SIG-M5 (cell line): ENCODE results near the gene BAIAP2L1.
"Not testable (repeated sequence)": the region's sequence is repeated elsewhere in the genome, so short reads cannot be mapped to it uniquely, and the experiment has no call there.

Source experiments
- DNase-seq: peaks from one replicate; lab custom pipeline; 2025; lab: John Stamatoyannopoulos, UW

Gene BAIAP2L1

GRCh38 chr7:98400542-98401340 lies at the start of gene BAIAP2L1:
Gene BAIAP2L1 (minus strand): TSS chr7:98401090. CDS start chr7:98400852, 238 bp downstream.
- no peak for DNase-seq

DNA sequence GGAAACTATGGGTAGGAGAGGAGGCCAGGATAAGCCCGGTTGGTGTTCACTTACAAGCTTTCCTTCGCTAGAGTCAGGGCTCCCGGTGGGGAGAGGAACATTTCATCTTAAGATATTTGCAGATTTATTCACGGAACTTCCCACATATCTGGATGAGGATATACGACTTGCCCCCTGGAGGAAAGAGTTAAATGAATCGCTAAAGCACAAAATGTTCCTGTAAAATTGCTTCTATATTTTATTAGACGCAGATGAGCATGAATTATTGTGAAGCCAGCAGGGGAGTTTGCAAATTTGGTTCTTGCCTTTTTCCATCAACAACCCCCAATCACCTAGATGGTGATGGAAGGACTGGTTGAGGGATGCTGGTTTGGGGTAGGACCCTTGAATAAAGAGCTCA lies 47.9 kb upstream of the BAIAP2L1 start:
- DNase-seq: no peak

DNA sequence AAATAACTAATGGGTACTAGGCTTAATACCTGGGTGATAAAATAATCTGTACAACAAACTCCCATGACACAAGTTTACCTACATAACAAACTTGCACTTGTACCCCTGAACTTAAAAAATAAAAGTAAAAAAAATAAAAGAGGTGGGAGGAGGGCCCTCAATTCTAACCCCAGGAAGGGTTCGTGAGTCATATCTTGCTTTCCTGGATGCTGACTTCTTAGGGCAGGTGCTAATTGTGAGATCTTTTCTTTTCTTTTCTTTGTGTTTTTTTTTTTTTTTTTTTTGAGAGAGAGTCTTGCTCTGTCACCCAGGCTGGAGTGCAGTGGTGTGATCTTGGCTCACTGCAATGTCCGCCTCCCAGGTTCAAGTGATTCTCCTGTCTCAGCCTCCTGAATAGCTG lies 40.1 kb upstream of the BAIAP2L1 start:
- DNase-seq: not testable (repeated sequence)

DNA sequence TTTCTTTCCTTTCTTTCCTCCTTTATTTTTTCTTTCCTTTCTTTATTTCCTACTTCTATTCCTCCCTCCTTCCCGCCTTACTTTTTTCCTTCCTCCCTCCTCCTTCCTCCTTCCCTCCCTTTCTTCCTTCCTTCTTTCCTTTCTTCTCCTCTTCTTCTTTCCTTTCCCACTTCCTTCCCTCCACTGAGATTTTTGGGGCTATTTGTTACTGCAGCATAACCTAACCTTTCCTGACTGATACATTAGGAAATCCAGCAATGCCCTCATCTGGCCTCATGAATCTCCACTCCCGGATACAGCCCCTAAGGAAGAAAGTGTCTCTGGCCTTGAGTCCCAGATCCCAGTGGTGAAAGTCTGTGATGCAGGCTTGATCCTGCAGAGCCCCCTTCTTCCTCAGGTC lies 38.6 kb upstream of the BAIAP2L1 start:
- DNase-seq: no peak

GRCh38 chr7:98434087-98434486 lies 33.2 kb upstream of the BAIAP2L1 start:
- DNase-seq: no peak

DNA sequence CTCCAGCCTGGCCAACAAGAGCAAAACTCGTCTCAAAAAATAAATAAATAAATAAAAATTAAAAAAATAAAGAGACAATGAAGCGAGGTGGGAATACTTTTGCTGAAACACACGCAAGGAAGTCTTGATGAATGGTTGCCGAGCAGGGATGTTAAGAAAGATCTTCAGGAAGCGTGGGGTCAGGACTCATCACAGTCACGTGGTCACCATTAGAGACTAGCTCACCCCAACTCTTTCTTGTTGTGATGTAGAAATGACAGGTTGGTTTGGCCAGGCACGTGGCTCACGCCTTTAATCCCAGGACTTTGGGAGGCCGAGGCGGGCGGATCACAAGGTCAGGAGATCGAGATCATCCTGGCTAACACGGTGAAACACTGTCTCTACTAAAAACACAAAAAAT lies 28.9 kb upstream of the BAIAP2L1 start:
- DNase-seq: no peak

DNA sequence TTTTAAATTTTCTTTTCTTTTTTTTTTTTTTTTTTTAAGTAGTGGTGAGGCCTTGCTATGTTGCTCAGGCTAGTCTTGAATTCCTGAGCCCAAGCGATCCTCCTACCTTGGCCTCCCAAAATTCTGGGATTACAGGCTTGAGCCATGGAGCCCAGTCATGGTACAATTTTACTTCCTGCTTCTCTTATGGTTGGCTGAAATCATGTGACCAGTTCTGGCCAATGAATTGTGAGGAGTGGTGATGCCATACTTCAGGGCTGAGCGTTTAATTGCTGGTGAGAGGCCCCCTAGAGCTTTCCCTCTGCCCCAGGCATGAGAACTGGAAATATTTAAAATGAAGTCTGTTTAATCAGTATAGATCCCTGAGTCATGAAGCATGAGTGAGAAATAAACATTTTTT lies 22.2 kb upstream of the BAIAP2L1 start:
- no peak for DNase-seq

GRCh38 chr7:98420966-98421612 lies 20.2 kb upstream of the BAIAP2L1 start:
- no peak for DNase-seq

- DNase-seq: not testable (repeated sequence)
These were observed 19.1 kb upstream of the BAIAP2L1 start for GRCh38 chr7:98419988-98420387.

DNA sequence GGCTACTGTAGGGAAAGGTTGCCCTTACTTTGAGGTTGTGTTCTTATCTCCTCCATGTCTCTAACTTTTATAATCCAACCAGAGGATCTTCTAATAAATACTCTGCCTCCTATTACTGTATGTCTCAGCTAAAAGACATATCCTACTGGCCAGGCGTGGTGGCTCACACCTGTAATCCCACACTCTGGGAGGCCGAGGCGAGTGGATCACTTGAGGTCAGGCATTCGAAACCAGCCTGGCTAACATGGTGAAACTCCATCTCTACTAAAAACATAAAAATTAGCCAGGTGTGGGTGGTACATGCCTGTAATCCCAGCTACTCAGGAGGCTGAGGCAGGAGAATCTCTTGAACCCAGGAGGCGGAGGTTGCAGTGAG lies 18.4 kb upstream of the BAIAP2L1 start:
- not testable (repeated sequence) for DNase-seq

DNA sequence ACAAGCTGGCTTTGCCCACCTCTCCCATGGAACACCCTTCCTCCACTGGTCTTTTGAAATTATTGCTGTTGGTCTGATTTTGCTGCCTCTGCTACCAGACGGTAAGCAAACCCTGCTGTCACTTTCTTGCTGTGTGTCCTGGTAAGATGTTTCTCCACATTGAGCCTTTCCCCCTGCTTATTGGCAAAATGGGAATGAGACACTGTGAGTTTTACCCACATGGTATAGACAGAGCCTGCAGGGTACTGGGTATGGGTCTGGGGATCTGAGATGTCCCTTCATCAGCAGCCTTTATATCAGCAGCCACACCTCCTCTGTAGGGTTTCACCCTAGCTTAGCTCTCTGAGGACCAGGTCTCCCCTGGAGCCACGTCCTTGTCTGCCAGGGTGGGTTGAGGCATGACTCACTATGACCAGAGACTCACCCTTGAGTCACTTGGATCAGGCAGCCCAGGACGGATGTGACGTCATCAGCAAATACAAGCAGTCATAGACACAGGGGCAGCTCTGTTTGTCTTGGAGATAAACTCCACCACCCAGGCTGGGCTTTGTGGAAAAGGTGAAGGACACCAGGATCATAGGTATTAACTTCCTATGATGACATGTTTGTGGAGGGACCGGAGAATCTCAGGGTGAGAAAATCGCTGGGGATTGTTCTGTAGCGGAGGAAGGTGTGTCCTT lies 17.9 kb upstream of the BAIAP2L1 start:
- DNase-seq: no peak

- no peak for DNase-seq
These were observed 17.4 kb upstream of the BAIAP2L1 start for GRCh38 chr7:98418271-98418635.

DNA sequence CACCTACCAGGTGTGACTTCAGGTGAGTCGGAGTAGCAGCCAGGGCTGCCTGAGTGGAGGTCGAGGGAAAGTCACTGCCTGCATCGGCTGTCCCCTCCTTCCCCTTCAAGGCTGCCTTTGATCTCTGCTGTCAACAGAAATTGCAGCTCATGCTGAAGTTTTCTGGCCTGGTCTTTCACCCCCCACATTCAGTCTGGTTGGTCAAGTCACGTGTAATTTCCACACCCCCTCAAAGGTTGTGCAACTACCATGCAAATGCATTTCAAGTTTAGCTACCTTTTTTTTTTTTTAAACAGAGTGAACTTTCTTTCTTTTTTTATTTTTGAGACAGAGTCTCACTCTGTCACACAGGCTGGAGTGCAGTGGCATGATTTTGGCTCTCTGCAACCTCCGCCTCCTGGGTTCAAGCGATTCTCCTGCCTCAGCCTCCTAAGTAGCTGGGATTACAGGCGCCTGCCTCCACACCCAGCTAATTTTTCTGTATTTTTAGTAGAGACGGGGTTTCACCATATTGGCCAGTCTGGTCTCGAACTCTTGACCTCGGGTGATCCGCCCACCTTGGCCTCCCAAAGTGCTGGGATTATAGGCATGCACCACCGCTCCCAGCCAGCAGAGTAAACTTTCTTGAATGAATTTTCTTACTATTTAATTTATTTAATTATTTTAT lies 16.8 kb upstream of the BAIAP2L1 start:
- not testable (repeated sequence) for DNase-seq

- no peak for DNase-seq
These were observed 13.5 kb upstream of the BAIAP2L1 start for GRCh38 chr7:98414205-98414900.

- not testable (repeated sequence) for DNase-seq
These were observed 12.8 kb upstream of the BAIAP2L1 start for GRCh38 chr7:98413655-98414054.

DNA sequence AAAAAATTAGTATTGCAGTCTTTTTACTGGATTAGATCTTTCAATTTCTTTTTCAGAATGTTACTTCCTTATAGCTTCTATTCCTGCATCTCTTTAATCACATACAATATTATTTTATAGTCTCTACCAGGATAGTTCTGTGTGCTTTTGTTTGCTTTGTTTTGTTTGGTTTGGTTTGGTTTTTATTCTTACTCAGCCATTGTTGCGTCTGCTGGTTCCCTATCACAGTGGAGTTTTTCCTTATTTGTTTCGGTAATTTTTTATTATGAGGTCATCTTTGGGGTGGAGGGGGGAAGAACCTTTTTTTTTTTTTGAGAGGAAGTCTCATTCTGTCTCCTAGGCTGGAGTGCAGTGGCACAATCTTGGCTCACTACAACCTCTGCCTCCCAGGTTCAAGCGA lies 9.0 kb upstream of the BAIAP2L1 start:
- DNase-seq: no peak

DNA sequence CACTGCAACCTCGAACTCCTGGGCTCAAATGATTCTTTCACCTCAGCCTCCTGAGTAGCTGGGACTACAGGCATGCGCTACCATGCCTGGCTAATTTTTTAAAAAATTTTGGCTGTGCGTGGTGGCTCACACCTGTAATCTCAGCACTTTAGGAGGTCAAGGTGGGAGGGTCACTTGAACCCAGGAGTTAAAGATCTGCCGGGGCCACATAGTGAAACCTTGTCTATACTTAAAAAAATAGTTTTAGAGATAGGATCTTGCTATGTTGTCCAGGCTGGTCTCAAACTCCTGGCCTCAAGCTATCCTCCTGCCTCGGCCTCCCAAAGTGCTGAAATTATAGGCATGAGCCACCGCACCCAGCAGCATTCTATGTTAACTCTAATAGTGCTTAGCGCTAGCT lies 7.3 kb upstream of the BAIAP2L1 start:
- DNase-seq: not testable (repeated sequence)

DNA sequence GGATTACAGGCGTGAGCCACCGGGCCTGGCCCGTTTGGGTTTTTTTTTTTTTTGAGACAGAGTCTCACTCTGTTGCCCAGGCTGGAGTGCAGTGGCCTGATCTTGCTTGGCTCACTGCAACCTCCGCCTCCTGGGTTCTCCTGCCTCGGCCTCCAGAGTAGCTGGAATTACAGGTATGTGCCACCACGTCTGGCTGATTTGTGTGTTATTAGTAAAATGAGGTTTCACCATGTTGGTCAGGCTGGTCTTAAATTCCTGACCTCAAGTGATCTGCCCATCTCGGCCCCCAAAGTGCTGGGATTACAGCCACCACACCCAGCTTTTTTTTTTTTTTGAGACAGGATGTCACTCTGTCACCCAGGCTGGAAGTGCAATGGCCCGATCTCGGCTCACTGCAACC lies 5.9 kb upstream of the BAIAP2L1 start:
- no peak for DNase-seq

GRCh38 chr7:98404840-98405239 lies 4.0 kb upstream of the BAIAP2L1 start:
- no peak for DNase-seq

- DNase-seq: no peak
These were observed 874 bp downstream of the BAIAP2L1 start for GRCh38 chr7:98399890-98400541.

- no peak for DNase-seq
These were observed 1.4 kb downstream of the BAIAP2L1 start for GRCh38 chr7:98399462-98399861.
